NCI-H146 (cell line): ENCODE results near the gene LRRC53.
A peak's percentile ranks its signal among the peaks of the same experiment; 100 is the strongest.

Experiments used
- DNase-seq: peaks from one replicate; lab custom pipeline; 2025; lab: John Stamatoyannopoulos, UW

Gene LRRC53

GRCh38 chr1:74502858-74503257 is 9.6 kb downstream of the LRRC53 start:
- no peak for DNase-seq

- DNase-seq: no peak
Measured at GRCh38 chr1:74502432-74502831, 10.0 kb downstream of the LRRC53 start.

GRCh38 chr1:74498901-74499300 is 13.5 kb downstream of the LRRC53 start:
- DNase-seq: no peak

GRCh38 chr1:74496669-74497068 is 15.7 kb downstream of the LRRC53 start:
- no peak for DNase-seq

GRCh38 chr1:74486036-74486435 is 26.4 kb downstream of the LRRC53 start:
- no peak for DNase-seq

- DNase-seq: no peak
Measured at GRCh38 chr1:74485622-74486021, 26.8 kb downstream of the LRRC53 start.

- DNase-seq: peak; percentile 51
Measured at GRCh38 chr1:74481607-74482006, 30.8 kb downstream of the LRRC53 start.

- DNase-seq: no peak
Measured at GRCh38 chr1:74480068-74480467, 32.3 kb downstream of the LRRC53 start.

- peak; percentile 64 for DNase-seq
Measured at GRCh38 chr1:74478979-74479378, 33.4 kb downstream of the LRRC53 start.

- no peak for DNase-seq
Measured at GRCh38 chr1:74474585-74474984, 37.8 kb downstream of the LRRC53 start.

GRCh38 chr1:74471470-74471869 is 40.9 kb downstream of the LRRC53 start:
- no peak for DNase-seq

GRCh38 chr1:74470936-74471335 is 41.5 kb downstream of the LRRC53 start:
- no peak for DNase-seq

GRCh38 chr1:74470251-74470650 is 42.2 kb downstream of the LRRC53 start:
- DNase-seq: no peak

GRCh38 chr1:74468982-74469603 is 43.3 kb downstream of the LRRC53 start:
- DNase-seq: peak; percentile 81

- DNase-seq: peak; percentile 94
Measured at GRCh38 chr1:74467786-74468377, 44.5 kb downstream of the LRRC53 start.

GRCh38 chr1:74465193-74465681 is 47.2 kb downstream of the LRRC53 start:
- DNase-seq: no peak

GRCh38 chr1:74464037-74464436 is 48.4 kb downstream of the LRRC53 start:
- DNase-seq: no peak

GRCh38 chr1:74463333-74463988 is 49.0 kb downstream of the LRRC53 start:
- no peak for DNase-seq

GRCh38 chr1:74457253-74457652 is 55.2 kb downstream of the LRRC53 start:
- DNase-seq: no peak

GRCh38 chr1:74455390-74455789 is 57.0 kb downstream of the LRRC53 start:
- no peak for DNase-seq

GRCh38 chr1:74453277-74453676 is 59.1 kb downstream of the LRRC53 start:
- no peak for DNase-seq

GRCh38 chr1:74452035-74452434 is 60.4 kb downstream of the LRRC53 start:
- no peak for DNase-seq

GRCh38 chr1:74437035-74437434 is 75.4 kb downstream of the LRRC53 start:
- no peak for DNase-seq
